ENCODE data around the gene CEP83.

DNA sequence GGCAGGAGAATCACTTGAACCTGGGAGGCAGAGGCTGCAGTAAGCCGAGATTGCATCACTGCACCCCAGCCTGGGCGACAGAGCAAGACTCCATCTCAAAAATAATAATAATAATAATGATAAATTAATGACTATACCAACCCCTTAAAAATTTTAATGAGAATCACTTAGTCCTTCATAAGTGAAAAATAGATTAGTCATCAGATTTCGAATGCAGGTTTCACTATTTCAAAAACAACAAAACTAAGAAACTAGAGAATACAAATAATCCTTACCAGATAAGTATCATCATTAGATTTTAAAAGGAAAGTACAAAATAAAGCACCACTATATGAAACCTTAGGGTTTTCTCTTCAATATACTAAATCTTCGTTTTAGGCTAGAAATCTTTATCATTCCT is 62.3 kb downstream of the CEP83 start:
- TF ChIP-seq, protein P1, sequence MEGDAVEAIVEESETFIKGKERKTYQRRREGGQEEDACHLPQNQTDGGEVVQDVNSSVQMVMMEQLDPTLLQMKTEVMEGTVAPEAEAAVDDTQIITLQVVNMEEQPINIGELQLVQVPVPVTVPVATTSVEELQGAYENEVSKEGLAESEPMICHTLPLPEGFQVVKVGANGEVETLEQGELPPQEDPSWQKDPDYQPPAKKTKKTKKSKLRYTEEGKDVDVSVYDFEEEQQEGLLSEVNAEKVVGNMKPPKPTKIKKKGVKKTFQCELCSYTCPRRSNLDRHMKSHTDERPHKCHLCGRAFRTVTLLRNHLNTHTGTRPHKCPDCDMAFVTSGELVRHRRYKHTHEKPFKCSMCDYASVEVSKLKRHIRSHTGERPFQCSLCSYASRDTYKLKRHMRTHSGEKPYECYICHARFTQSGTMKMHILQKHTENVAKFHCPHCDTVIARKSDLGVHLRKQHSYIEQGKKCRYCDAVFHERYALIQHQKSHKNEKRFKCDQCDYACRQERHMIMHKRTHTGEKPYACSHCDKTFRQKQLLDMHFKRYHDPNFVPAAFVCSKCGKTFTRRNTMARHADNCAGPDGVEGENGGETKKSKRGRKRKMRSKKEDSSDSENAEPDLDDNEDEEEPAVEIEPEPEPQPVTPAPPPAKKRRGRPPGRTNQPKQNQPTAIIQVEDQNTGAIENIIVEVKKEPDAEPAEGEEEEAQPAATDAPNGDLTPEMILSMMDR (IDR thresholded peaks at IDR 0.05) = no peak
- TF ChIP-seq POLR2AphosphoS5 (IDR thresholded peaks at IDR 0.05; ENCODE audit: insufficient read depth in 1 of 2, low read depth in 1 of 2) = no peak
- TF ChIP-seq POLR2A (IDR thresholded peaks at IDR 0.05) = no peak

All from vagina (tissue), 2 donors.